Nephron (organoid): Measurements from ENCODE around the gene RNF4.

Experiments used
- H3K27ac Mint-ChIP-seq, 3 experiments: 2 replicates each; pipeline ENCODE4 v1.8.0; 2020; ENCODE audit warnings: mixed read lengths in 3 of 3, mild to moderate bottlenecking in 2 of 3, moderate library complexity in 1 of 3
- H3K27me3 Mint-ChIP-seq: 2 replicates; pipeline ENCODE4 v1.8.0; 2021; ENCODE audit warnings: low read depth, mild to moderate bottlenecking, moderate library complexity, mixed read lengths
- H3K36me3 Mint-ChIP-seq: 2 replicates; pipeline ENCODE4 v1.8.0; 2020; ENCODE audit warnings: low read depth, mixed read lengths
- H3K4me1 Mint-ChIP-seq: 2 replicates; pipeline ENCODE4 v1.8.0; 2020; ENCODE audit warnings: mixed read lengths
- H3K4me3 Mint-ChIP-seq, 3 experiments: 2 replicates each; pipeline ENCODE4 v1.8.0; 2020; ENCODE audit warnings: mild to moderate bottlenecking in 3 of 3, mixed read lengths in 3 of 3, moderate library complexity in 2 of 3
- H3K9me3 Mint-ChIP-seq: 2 replicates; pipeline ENCODE4 v1.8.0; 2020; ENCODE audit warnings: mixed read lengths
- CTCF ChIP-seq, 3 experiments: fragments of 200-600 bp; sonication (generic); IDR thresholded peaks; one replicate each; pipeline ENCODE4 v1.5.0; 2021; ENCODE audit warnings: antibody characterized with exemption in 3 of 3; ENCODE audit not compliant: unreplicated experiment in 3 of 3

Gene RNF4

DNA sequence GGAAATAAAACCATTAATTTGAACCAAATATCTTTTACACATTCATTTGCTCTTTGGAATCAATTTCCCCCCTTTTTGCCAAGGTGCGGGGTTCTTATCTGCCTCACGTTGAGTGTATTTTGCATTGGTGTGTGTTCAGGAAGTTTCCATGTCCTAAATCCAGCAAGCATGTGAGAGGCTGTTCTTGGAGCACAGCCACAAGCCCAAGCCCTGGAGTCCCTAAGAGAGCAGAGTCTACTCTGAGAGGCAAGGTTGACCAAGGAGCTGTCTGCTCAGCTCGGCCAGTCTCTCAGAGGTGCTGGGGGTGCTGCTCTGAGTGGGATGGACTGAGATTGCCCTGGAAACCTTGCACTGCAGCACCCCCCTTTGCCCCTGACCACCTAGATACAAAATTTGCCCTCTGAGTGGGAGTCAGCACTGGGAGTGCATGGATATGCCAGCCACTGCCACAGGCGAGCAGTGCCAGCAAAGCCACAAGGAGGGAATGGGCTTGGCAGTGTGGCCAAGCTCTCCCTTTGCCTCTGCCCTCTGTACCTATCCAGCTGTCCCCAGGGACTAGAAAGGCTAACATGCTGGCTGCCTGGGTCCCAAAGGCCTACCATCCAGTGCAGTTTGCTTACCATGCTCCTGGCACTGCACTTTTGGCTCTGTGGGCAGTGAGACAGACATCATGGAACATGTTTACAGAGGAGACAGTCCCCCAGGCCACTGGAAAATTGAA is 47.1 kb downstream of the RNF4 start:
- TF ChIP-seq CTCF (IDR thresholded peaks at IDR 0.05; ENCODE audit: unreplicated experiment in 3 of 3): no peak
- no peak overlapping the region for H3K4me3 Mint-ChIP-seq
- no peaks in the 10 kb centered on the region for H3K9me3 Mint-ChIP-seq
- H3K36me3 Mint-ChIP-seq: peaks cover 39% of the 10 kb centered on the region
- no peaks in the 10 kb centered on the region for H3K27me3 Mint-ChIP-seq
- H3K27ac Mint-ChIP-seq: peak overlapping the region in 1 of 3 experiments; percentile 57
- no peaks in the 10 kb centered on the region for H3K4me1 Mint-ChIP-seq

DNA sequence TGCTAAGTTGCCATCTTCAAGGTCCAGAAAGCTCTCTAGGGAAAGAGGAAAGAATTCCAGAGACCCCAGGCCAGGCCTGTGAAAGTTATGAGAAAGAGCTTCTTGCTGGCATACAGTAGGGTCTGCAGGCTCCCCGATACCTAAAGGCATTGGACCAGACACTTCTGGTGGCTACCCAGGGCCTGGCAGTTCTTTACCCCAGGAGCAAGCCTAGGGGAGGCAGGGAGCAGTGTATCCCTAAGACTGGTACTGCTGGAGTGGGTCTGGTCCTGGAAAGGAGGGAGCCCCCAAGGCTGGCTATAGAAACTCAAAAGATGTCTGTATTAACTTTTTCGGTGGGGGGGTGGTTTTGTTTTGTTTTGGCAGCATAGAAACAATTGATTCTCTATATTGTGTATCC is 47.7 kb downstream of the RNF4 start:
- Mint-ChIP-seq H3K9me3 (no peaks in the 10 kb centered on the region), H3K4me1 (no peaks in the 10 kb centered on the region), H3K36me3 (peaks cover 39% of the 10 kb centered on the region), H3K4me3 (no peak overlapping the region), H3K27me3 (no peaks in the 10 kb centered on the region), H3K27ac (no peak overlapping the region)
- no peak for TF ChIP-seq CTCF (IDR thresholded peaks at IDR 0.05; ENCODE audit: unreplicated experiment in 3 of 3)

- TF ChIP-seq CTCF (IDR thresholded peaks at IDR 0.05; ENCODE audit: unreplicated experiment in 3 of 3): no peak
- Mint-ChIP-seq H3K4me1 (no peaks in the 10 kb centered on the region), H3K4me3 (no peak overlapping the region), H3K9me3 (no peaks in the 10 kb centered on the region), H3K36me3 (no peaks in the 10 kb centered on the region), H3K27me3 (no peaks in the 10 kb centered on the region), H3K27ac (no peak overlapping the region)
Measured at GRCh38 chr4:2526559-2526958, 57.7 kb downstream of the RNF4 start.

DNA sequence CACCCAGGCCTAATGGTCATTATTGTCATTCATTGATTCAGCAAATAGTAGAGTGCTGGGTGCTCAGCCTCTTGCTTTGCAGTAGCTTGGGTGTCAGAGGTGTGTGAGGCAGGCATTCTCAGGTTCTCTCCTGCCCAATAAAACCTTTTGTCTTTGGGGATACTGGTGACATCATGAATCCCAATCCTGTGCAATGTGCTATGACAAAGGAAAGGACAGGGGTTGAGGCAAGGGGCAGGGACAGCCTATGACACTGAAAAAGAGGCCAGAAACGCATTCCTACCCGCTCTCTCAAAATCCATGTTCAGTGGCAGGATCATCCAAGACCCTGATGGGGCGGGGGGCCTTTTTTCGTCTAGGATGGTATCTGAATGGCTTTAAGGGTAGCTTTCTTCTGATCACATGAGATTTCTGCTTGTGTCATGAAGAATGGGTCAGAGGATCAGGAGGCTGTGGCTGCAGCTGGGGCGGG is 66.0 kb downstream of the RNF4 start:
- Mint-ChIP-seq H3K9me3 (no peaks in the 10 kb centered on the region), H3K27ac (peak overlapping the region; percentile 95 to 99 (median 96)), H3K36me3 (peaks cover 5% of the 10 kb centered on the region), H3K4me3 (peak overlapping the region; percentile 98 to 99 (median 98)), H3K27me3 (no peaks in the 10 kb centered on the region), H3K4me1 (peaks cover 5% of the 10 kb centered on the region)
- TF ChIP-seq CTCF (IDR thresholded peaks at IDR 0.05; ENCODE audit: unreplicated experiment in 3 of 3): no peak

GRCh38 chr4:2535376-2536192 is 66.7 kb downstream of the RNF4 start:
- H3K4me1 Mint-ChIP-seq: peaks cover 5% of the 10 kb centered on the region
- H3K9me3 Mint-ChIP-seq: no peaks in the 10 kb centered on the region
- H3K27me3 Mint-ChIP-seq: no peaks in the 10 kb centered on the region
- H3K4me3 Mint-ChIP-seq: peak overlapping the region; percentile 98 to 99 (median 98)
- H3K36me3 Mint-ChIP-seq: peaks cover 5% of the 10 kb centered on the region
- peak overlapping the region; percentile 95 to 99 (median 96) for H3K27ac Mint-ChIP-seq
- no peak for TF ChIP-seq CTCF (IDR thresholded peaks at IDR 0.05; ENCODE audit: unreplicated experiment in 3 of 3)
